NOMO-1 treated with DMSO at 0.1 percent for 48 hours (cell line): ENCODE results near the gene MELK.
A peak's percentile ranks its signal among the peaks of the same experiment; 100 is the strongest.
"Not testable (repeated sequence)": the region's sequence is repeated elsewhere in the genome, so short reads cannot be mapped to it uniquely, and the experiment has no call there.

Experiments used
- DNase-seq: peaks from one replicate; lab custom pipeline; 2025; ENCODE audit not compliant: unreplicated experiment; lab: John Stamatoyannopoulos, UW

MELK gene

DNA sequence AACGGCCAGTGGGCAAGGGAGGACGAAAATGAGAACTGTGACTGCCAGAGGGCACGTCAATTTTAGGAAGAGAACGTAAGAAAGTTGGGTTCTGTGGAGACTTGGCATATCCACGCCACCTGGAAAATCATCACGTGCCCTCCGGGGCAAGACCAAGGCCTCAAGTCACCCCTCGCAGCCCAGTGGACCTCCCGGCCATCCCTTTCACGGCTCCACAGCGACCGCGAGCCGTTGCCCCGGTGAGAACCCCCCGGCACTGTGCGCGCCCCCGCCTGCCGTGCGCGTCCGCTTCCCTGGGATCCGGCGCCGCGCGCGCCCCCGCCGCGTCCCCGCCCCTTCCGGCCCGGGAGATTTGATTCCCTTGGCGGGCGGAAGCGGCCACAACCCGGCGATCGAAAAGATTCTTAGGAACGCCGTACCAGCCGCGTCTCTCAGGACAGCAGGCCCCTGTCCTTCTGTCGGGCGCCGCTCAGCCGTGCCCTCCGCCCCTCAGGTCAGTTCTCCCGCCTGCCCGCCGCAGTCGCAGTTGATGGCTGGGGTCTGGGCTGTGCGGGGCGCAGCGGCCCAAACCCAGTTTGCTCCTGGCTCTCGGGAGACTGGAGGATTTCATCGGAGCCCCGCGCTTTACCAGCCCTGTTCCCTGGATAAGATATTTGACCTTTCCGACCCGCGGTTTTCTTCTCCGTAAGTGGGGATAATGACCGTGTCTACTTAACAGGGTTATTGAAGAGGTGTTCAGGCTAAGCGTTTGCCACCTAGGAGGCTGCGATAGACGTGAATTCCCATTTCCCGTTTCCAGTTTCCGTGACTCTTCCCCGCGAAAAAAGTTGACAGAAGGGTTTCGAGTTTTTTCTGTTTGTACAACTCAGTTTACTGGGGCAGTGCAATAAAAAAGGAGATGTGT is at the start of gene MELK:
MELK (plus strand) TSS at position 381 of the 904 bp plus-strand sequence. CDS start 8,787 bp downstream, outside the sequence.
- peak; percentile 47 for DNase-seq

DNA sequence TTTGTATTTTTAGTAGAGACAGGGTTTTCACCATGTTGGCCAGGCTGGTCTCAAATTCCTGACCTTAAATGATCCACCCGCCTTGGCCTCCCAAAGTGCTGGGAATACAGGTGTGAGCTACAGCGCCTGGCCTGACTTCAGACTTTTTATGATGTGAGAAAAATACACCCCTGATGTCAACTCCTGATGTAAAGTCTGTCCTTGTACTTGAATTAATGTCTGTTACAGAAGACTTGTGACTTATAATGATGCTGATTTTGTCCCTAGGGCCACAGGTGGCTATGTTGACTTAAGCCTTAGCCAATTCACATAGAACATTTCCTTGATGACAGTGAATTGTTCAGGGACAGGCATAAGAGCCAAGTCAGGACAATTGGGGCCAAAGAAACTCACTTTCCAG is 42.5 kb upstream of the MELK start:
- DNase-seq: no peak

DNA sequence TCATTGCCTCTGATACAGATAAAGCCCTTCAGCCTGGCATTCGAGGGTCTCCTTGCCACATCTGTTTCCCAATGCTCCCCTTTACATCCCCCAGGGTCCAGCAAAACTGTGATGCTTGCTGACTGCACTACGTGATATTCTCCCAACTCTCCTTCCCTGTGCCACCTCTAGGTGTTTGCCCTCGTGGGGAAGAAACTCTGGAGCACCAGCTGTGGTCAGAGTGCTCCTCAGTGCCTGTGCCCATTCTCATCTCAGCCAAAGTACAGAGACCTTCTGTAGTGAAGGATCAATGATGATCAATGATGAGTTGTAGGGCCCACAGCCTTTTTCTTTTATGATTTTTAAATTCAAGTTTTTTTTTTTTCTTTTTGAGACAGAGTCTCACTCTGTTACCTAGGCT is 40.3 kb upstream of the MELK start:
- DNase-seq: no peak

DNA sequence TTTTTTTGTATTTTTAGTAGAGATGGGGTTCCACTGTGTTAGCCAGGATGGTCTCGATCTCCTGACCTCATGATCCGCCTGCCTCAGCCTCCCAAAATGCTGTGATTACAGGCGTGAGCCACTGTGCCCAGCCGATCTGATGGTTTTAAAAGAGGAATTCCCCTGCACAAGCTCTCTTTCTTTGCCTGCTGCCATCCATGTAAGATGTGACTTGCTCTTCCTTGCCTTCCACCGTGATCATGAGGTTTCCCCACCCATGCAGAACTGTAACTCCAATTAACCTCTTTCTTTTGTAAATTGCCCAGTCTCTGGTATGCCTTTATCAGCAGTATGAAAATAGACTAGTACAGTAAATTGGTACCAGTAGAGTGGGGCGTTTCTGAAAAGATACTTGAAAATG is 39.0 kb upstream of the MELK start:
- not testable (repeated sequence) for DNase-seq

DNA sequence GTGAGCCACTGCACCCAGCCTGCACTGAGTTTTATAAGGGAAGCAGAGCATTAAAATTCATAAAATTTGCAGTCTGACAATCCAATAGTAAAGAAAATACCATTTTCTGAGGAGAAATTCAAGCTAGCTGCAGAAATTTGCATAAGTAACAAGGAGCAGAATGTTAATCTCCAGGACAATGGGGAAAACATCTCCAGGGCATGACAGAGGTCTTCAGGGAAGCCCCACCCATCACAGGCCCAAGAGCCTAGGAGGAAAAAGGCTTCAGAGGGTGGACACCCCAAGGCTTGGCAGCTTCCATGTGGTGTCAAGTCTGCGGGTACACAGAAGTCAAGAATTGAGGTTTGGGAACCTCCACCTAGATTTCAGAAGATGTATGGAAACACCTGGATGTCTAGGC is 37.6 kb upstream of the MELK start:
- no peak for DNase-seq

DNA sequence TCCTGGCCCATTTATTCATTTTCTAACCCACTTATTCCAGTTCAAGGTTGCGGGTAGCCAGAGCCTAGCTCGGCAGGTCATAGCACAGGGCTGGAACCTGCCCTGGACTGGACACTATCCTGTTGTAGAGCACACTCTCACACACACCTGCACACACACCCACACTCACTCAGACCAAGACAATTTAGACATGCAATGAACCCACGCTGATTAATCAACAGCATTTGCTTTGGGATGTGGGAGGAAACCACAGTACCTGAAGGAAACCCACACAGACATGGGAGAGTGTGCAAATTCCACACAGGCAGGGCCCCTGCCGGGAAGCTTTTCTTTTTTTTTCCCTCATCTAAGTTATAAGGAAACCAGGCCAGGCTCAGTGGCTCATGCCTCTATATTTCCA is 34.8 kb upstream of the MELK start:
- DNase-seq: no peak

DNA sequence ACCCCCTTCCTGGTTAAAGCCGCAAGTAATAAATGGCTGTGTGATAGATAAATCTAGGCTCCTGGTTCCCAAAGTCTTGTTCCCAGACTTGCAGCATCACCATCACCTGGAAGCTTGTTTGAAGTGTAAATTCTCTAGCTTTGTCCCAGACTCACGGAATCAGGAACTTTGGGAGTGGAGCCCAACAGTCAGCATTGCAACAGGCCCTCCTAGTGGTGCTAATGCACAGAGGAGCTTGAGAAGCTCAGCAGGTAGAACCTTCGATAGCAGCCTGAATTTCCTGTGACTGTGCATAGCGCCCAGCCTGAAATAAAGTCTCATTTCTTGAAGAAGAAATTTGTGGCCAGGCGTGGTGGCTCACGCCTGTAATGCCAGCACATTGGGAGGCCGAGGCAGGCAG is 30.3 kb upstream of the MELK start:
- DNase-seq: no peak

DNA sequence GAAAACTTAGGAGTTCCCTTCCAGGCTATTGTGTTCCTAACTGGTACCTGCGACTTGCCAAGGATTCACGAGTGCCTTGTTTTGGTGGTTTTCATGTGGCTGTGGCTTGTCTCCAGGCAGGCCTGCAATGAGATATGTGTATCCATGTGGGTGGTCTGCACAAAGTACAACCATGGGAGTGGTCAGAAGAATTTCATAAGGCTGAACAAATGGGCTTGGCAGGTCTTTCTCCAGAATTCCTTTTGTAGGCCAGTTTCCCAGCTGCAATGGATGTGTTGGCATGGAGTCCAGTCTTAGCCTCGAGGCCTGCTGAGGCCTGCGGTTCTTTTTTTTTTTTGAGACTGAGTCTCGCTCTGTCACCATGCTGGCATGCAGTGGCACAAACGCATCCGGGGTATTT is 28.8 kb upstream of the MELK start:
- DNase-seq: no peak

DNA sequence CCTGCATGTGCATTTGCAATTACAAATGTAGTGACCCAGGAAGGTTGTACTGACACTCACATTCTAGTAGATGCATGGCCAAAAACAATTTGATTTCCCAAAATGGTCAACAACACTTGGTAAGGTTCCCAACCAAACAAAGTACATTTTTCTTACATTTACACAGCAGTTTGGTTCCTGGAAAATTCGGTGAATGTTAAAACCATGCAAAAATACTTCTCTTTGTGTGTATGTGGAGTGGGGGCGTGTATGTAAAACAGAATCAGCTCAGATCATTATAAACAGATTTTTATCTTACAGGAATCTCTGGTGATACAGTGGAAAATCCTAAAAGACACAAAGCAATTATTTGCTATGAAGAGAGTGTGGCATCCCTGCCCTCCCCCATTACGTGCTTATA is 25.1 kb upstream of the MELK start:
- DNase-seq: no peak

DNA sequence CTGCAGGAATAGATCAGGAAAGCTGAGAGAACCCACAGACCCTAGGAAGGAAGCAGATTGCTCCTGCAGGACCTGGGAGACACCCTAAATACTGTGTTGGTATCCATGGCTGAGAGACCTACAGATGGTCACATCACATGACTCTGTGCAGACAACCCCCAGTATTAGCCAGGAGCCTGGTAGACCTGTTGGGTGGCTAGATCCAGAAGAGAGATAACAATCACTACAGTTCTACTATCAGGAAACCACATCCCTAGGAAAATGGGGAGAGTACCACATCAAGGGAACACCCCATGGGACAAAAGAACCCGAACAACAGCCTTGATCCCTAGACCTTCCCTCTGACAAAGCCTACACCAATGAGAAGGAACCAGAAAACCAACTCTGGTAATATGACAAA is 24.2 kb upstream of the MELK start:
- DNase-seq: no peak

DNA sequence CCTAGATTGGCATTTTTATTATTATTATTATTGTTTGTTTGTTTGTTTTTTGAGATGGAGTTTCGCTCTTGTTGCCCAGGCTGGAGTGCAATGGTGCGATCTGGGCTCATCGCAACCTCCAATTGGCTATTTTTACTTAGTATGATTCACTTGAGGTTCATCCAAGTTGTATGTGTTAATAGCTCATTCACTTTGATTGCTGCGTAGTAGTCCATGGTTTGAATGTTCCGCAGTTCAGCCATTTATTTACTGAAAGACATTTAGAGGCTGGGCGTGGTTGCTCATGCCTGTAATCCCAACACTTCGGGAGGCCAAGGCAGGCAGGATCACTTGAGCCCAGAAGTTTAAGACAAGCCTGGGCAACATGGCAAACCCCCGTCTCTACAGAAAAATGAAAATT is 22.6 kb upstream of the MELK start:
- no peak for DNase-seq

DNA sequence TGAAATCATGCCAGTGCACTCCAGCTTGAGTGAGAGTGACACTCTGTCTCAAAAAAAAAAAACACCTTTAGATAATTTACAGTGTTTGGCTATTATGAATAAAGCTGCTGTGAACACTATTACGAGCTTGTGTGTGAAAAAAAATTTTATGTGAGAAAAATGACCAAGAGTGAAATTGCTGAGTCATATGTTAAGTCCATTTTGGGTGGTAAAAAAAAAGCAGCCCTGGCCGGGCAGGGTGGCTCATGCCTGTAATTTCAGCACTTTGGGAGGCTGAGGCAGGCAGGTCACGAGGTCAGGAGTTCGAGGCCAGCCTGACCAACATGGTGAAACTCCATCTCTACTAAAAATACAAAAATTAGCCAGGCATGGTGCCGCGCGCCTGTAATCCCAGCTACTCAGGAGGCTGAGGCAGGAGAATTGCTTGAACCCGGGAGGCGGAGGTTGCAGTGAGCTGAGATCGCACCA is 22.0 kb upstream of the MELK start:
- not testable (repeated sequence) for DNase-seq

DNA sequence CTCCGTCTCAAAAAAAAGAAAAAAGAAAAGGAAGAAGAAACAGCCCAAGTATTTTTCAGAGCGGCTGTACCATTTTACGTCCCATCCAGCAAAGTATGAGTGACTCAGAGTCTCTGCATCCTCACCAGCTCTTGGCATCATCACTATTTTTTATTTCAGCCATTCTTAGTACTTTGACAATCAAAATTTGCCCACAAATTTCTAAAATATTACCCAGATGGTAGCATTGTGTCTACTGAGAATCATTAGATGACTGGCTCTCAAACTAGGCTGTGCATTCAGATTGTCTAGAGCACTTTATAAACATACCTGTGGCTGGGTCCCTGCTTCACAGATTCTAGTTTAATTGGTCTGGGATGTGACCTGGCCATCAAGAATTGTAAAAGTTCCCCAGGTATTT is 21.6 kb upstream of the MELK start:
- DNase-seq: no peak

DNA sequence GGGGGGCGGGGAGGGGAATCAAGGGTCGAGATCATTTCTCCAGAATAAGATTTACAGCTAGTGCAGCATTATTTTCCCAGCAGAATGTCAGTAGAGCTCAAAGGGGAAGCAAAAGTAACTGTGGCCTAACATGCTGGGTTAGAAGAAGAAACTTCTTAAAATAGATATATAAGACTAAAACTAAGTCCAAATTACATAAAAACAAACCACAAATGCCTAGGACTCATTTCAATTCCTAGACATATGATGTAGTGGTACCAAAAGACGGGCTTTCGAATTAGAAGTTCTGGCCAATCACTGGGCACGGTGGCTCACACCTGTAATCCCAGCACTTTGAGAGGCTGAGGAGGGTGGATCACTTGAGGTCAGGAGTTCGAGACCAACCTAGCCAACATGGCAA is 20.8 kb upstream of the MELK start:
- DNase-seq: peak; percentile 56

DNA sequence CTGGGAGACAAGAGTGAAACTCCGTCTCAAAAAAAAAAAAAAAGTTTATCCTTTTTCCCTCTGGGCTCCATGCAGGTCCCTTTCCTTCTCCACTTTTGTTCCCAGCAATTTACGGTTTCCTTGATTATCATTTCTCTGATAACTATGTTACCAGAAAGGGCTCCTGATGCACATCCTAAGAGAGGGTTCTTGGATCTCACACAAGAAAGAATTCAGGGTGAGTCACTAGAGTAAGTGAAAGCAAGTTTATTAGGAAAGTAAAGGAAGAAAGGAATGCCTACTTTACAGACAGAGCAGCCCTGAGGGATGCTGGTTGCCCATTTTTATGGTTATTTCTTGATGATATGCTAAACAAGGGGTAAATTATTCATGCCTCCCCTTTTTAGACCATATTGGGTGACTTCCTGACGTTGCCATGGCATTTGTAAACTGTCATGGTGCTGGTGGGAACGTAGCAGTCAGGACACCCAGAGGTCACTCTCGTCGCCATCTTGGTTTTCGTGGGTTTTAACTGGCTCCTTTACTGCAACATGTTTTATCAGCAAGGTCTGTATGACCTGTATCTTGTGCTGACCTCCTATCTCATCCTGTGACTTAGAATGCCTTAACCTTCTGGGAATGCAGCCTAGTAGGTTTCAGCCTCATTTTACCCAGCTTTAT is 13.5 kb upstream of the MELK start:
- no peak for DNase-seq

DNA sequence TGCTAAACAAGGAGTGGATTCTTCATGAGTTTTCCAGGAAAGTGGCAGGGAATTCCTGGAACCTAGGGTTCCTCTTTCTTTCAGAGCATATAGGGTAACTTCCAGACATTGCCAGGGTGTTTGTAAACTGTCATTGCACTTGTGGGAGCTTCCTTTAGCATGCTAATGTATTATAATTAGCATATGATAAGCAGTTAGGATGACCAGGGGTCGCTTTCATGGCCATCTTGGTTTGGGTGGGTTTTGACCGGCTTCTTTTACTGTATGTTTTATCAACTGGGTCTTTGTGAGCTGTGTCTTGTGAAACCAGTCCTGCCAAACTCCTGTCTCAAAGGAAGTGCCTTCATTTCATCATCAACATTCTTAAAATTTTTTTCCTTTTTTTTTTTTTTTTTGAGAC is 11.9 kb upstream of the MELK start:
- DNase-seq: no peak

DNA sequence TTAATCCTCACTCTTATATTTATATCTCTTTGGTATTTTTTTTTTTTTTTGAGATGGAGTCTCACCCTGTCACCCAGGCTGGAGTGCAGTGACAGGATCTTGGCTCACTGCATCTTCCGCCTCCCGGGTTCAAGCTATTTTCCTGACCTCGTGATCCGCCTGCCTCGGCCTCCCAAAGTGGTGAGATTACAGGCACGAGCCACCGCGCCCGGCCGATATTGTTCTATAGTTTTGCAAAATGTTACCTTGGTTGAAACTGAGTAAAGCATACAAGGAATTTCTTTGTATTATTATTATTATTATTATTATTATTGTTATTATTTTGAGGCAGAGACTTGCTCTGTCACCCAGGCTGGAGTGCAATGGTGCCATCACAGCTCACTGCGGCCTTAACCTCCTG is 9.9 kb upstream of the MELK start:
- not testable (repeated sequence) for DNase-seq

DNA sequence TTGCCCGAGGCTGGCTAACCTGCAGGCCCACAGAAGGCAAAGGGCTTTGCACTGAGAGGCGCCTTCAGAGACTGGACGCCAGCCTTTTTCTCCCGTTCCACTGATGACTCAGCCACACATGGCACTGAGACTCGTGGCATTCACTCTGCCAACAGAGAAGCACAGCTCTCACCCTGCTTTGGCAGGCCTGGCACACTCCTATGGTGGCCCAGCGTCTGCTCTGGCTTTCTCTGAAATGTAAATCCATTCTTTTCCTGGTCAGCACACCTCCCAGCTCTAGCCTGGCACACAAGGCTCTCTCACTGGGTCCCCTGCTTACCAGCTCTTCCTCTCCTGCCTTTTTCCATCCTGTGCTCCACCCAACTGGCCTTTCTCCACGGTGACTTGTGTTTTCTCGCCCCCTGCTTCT is 5.9 kb upstream of the MELK start:
- DNase-seq: no peak

DNA sequence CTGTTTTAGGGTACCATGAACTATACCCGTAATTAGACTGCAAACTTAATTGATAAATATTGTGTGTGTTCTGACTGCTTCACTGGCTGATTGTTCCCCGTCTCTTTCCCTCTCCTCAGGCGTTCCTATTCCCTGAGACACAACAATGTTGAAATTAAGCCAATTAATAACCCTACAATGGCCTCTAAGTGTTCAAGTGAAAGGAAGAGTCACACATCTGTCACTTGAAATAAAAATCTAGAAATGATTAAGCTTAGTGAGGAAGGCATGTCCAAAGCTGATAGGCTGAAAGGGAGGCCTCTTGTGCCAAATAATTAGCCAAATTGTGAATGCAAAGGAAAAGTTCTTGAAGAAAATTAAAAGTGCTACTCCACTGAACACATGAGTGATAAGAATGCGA is 4.0 kb upstream of the MELK start:
- not testable (repeated sequence) for DNase-seq

DNA sequence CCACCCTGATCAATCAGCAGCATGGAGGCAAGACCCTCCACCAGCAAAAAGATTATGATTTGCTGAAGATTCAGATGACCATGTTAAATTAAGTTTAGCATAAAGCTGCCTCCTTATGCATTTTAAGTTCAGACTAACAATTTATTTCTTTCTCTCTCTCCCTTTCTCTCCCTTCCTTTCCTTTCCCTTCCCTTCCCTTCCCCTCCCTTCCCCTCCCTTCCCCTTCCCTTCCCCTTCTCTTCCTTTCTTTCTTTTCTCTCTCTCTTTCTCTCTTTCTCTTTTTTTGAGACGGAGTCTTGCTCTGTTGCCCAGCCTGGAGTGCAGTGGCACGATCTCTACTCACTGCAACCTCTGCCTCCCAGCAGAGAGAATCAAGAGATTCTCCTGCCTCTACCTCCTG is 1.4 kb upstream of the MELK start:
- DNase-seq: no peak

DNA sequence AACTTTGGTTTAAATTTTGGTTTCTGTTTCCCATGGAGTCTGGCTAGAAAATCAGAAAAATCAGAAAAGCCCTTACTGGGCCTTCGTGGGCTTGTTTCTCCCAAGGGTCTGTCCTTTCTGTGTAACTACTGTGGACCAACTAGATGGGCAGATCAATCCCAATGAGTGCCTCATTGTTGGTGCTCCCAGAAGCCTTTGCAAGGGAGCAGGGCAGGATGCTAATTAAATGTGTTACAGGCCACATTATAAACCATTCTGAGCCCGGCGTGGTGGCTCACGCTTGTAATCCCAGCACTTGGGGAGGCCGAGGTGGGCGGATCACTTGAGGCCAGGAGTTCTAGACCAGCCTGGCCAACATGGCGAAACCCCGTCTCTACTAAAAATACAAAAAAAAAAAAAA is 1.4 kb downstream of the MELK start:
- not testable (repeated sequence) for DNase-seq

DNA sequence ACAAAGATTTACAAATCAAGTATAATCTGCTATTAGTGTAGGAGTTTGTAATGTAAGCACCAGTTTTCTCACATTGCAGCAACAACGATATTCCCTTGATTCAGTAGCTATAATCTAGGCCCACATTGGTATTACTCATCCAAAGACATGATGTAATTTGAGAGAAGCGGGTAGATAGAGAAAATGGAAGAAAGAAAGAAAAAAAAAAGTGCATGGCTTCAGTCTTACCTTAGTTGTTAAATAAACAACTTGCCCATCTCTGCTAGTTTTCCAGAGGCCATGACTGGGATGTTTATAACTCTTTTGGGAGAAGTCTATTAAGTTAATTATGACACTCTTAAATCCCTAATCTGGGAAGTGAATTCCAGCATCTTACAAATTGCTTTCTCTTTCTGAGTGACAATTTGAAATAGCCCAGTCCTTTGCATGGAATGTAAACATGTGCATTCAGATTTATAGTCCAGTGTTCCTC is 2.8 kb downstream of the MELK start:
- DNase-seq: no peak
